Measurements from ENCODE around the gene LHFPL3. TPM values are rescaled to one million over a fixed set of nuclear protein-coding genes. Genes with fewer than 3 reads are reported as not detected.
"Not testable (repeated sequence)": the region's sequence is repeated elsewhere in the genome, so short reads cannot be mapped to it uniquely, and the experiment has no call there.

Gene LHFPL3
- polyA plus RNA-seq, 10 donors: 0.08 to 0.13 TPM; not detected in 8

DNA sequence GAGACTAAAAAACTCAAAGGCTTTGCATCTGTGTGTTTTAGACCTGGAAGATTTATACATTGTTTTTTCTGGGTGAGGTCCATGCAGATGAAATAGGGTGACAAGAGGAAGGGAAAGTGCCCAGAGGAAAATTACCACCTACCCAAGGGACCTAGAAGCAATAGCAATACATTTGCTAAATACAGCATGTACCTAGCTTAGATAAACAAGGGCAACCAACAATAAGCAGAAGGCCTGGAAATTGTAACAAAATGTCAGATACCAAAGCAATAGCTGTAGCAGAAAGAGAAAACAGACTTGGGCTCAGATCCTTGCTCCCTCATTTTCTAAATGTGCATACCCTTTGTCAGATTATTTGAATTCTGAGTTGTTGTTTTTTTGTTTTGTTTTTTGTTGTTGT is 367.2 kb downstream of the LHFPL3 start:
- no peak for DNase-seq

DNA sequence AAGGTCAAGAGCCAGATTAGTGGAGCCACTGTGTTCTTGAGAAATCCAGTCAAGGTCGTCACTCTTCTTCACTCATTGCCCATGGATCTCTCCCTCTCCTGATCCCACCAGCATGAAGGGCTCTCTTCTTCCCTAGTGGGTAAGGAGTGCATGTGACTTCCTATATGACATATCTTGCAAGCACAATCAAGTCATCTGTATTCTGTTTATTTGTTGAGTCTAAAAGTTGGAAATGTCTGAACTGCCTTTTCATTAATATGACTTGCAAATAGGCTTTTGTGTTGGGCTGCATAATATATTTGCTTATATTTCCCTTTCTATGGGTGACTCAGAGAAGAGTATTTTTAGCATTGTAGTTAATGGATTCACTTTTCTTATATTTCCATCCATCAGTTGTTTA is 371.9 kb downstream of the LHFPL3 start:
- no peak for DNase-seq

DNA sequence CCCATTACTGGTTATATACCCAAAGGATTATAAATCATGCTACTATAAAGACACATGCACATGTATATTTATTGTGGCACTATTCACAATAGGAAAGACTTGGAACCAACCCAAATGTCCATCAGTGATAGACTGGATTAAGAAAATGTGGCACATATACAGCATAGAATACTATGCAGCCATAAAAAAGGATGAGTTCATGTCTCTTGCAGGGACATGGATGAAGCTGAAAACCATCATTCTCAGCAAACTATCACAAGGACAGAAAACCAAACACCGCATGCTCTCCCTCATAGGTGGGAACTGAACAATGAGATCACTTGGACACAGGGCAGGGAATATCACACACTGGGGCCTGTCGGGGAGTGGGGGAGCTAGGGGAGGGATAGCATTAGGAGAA is 392.6 kb downstream of the LHFPL3 start:
- not testable (repeated sequence) for DNase-seq

DNA sequence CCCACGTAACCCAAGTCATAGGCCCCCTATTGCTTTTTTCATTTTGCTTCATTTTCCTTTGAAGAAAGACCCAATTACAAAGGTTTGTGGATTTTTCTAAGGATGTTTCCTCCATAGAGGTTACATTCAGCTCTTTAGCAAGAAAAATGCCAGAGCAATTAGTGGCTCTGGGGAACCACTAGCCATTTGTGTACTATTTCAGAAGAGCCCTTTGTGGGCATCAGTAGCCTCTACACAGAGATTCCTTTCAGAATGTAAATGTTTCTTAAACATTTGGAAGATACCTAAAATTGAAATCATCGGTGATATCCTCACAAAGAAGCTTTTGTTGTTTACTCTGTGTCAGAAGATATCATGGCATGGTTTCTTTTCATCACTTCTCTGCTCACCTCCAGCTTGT is 394.6 kb downstream of the LHFPL3 start:
- no peak for DNase-seq

DNA sequence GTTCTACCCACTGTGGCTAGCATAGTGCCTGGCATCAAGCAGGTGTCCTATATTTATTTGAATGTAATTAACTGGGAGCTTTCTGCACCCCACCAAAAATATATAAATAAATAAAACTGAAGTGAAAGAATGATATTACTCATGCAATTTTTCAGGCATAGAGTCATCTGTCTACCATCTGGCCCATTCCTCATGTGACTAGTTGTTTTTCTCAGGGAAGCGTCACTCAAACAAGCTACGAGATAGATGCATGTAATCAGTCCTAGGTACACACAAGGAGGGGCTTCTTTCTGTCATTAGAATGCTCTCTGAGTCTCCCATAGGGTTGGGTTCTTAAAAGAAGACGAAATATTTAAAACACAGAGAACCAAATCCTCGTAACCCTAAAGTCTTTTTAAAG is 430.1 kb downstream of the LHFPL3 start:
- no peak for DNase-seq

DNA sequence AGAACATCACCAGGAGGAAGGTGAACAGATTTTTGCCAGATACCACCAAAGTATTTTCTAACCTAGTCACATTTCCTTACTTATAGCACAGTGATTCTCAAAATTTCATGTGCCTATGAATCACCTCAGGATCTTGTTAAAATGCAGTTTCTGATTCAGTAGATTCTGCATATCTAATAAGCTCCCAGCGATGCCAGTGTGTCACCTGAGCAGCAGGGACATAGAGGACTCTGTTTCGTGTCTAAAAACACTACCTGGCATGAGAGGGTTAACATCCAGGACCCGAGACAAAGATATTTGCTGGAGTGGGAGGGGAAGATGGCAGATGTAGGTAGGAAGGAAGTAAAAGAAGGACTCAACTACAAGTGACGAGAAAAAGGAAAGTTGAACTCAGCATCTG is 433.5 kb downstream of the LHFPL3 start:
- no peak for DNase-seq

DNA sequence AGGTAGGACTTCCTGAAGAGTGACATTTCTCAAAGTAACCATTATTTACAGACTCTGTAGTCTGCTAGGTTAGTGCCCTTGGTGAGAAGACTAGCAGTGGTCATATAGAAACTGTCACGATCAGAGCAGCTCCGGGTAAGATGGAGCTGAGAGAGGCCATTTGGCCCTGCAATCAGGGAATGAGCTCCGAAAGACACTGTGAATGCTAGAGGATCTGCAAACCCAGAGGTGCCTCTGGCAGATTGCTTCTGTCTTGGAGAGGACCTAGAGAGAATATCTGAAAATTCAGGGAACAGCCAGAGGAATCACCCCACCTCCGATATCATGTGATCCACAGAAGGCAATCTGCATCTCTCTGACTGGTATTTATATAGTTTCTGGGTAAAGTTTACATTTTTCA is 438.7 kb downstream of the LHFPL3 start:
- no peak for DNase-seq

DNA sequence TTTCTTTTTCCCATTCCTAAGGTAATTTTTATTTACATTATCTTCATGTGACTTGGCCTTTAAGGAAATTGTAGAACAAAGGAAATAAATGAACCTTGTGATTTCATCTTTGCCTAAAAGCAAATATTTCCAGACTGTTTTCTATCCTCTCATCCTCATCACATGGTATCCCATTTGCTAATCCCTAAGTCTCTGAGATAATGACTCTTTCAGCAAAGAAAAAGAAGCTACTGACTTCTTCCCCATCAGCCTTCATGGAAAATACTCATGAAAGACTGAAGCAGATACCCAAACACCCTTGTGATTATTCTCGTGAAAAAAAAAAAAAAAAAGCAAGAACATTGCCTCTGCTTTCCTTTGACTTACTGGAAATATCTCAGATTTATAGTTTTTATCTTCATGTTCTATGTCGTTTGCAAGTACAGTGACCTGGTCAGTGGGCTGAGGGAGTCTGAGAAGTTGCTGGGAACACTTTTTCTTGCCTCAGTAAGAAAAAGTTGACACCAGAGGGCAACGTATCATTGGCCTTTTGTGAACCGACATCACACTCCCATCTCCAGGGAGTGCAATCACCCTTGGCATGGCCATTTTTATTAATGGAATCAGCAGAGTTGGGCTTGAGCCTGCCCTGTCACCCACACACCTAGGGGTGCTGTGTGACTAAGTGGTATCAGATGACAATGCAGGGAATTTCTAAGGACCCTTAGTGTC is 439.6 kb downstream of the LHFPL3 start:
- no peak for DNase-seq

DNA sequence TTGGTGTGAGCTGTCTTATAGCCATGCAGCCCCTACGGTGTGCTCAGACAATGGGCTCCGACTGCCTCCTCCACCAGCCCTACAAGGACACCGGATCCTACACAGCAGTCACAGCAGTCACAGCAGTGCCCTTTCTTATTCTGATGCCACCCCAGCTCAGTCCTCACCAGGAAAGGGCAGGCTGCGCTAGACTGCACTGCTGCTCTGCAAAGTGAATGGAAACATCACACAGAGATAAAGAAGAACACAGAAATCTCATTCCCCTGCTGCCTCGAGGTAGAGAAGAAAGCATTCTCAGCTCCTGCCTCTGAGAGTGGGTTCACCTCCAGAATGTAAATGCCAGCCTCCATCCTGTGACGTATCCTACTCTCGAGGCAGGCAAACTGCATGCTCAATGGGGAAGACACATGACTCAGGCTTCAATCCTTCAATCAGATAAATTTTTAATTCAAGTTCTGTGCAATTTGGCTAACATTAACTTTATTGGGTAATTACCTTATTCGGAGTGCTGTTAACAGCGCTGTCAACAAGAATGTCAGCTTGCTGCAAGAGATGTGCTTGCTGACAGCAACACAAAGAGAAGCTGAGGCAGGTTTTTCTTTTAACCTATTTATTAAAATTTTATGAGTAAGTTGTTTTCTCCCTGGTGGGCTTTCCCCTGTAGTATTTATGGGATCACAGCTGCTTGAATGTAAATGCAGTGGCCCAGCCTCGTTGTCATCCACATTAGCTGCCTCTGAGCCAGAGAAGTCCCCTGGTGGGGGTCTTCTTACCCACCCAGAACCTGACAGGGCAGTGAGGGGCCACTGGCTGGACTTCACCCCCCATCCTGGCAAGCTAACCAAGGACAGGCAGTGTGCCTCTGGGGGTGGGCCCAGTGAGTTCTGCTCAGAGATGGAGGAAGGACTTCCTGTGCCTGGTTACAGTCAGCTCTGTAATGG is 444.3 kb downstream of the LHFPL3 start:
- peak in 1 of 3 donors; percentile 9 for DNase-seq

DNA sequence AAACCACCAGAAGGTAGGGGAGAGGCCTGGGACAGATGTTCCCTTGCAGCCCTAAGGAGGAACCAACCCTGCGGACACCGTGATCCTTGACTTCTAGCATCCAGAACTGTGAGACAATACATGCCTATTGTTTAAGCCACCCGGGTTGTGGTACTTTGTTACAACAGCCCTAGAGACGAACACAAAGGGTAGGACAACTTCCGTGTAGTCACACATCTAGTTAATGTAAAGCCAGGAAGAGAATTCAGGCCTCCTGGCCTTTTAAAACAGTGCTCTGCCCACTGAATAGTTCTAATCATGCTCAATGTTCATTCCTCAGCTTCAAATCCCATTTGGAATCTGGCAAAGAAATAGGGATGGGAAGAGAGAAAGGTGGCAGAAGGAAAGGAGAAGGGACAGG is 445.4 kb downstream of the LHFPL3 start:
- no peak for DNase-seq

DNA sequence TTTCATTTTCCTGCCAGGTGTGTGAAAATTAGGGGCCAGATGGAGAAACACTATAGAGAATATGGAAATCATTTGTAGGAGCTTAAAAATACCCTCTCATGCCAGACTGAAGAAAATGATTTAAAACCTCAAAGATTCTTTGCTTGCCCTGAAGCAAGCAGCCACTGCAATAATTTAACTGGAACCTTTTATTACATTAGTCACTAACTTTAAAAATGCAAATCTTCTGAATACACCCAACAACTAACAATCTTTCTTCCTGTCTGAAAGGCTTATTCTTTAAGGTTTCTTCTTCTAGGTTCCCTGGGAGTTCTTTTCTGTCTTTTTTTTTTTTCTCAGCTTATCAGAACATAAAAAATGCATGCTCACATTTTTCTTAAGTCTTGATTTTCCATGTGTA is 447.1 kb downstream of the LHFPL3 start:
- no peak for DNase-seq

DNA sequence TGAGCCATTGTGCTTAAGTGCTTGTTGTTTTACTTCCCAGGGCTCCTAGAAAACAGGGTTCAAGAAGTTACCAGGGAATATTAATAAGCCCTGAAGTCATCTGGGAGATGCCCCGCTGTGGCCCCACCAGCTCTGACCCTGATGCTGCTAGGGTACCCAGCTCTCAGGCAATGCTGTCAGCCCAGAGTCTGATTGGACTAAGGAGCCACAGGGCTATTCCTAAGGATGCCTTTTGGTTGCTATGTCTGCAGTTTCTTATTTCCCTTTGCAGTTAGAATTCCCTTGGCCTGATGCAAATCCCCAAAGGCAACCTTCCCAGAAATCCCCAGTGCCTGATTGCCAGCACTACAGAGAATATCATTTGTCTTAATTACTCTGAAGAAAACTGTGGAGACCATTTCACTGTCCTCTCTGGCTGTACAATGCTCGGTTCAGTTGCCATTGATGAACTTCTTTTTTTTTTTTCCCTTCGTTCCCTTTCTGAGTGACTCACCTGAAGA is 448.9 kb downstream of the LHFPL3 start:
- DNase-seq: no peak

DNA sequence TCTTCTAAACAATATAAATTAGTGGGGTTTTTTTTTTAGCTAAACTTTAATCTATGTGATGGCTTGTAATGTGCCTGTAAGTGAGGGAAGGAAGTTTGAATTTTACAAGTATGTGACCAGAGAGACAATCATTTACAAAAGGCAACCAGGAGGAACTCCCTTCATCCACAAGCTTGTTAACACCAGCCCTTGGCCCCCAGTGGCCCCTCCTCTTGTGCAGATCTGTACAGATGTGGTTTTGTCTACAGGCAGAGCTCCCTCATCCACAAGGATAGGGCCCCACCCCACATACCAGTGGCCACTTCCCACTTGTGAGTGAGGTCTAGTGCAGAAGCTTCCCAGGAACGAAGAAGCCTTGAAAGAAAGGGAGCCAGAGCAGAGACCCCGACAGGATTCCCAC is 451.5 kb downstream of the LHFPL3 start:
- no peak for DNase-seq

DNA sequence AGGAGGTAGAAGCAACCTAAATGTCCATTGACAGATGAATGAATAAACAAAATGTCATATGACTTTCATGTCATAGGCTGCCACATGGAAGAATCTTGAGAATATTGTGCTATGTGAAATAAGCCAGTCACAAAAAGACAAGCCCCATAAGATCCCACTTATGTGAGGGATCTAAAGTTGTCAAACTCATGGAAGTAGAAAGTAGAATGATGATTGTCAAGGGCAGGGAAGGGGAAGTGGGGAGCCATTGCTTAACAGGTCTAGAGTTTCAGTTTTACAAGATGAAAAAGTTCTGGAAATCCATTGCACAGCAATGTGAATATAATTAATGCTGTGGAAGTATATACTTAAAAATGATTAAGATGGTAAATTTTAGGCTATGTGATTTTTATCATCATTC is 456.3 kb downstream of the LHFPL3 start:
- no peak for DNase-seq

DNA sequence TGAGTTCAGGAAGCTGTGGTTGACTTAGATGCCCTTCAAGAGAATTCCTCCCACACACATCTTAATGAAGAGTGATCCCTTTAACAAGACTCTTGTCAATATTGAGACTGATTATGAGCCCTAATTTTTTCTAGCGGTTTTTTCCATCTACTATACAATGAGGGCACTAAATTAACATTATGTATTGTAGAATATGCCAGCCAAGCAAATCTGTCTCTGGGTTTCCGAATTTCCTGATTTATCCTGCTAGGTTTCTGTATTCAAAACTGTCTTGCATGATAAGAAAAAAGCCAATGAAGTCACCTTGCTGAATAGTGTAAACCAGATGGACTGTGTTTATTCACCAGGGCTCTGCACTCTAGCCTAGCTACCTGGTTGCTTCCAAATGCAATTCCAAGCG is 461.4 kb downstream of the LHFPL3 start:
- DNase-seq: no peak

DNA sequence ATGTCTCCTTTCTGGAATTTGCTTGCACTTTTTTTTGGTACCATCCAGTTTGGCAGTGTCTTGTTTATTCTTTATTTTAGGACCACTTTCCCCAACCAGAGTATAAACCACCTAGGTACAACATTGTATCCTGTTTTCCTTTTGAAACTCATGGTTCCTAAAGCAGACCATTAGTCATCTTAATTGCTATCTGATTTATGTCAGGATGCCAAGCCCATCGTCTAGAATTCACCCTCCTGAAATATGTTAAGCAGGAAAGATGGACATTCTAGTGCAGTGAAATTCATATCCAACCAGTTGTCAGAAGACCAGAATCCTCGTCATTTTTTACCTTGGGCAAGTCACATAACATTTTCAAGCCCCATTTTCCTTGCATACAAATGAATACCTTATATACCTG is 462.0 kb downstream of the LHFPL3 start:
- no peak for DNase-seq

DNA sequence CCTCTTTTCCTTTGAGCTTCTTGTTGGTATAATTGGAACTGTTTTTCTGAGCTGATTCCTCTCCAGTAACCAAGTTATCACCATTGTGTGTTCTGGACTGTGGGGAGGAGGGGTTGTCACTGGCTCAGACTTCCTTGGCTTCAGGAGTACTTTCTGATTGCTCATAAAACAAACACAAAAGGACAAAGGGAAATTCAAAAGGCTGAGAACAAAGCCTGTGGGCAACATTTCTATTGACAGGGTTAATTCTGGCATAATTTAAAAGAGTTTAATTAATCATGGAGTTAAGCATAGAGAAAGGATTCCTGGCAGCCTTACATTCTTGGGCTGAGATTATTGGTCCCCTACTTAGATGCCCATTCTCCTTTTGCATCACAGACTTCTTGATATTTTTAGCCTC is 462.7 kb downstream of the LHFPL3 start:
- no peak for DNase-seq

DNA sequence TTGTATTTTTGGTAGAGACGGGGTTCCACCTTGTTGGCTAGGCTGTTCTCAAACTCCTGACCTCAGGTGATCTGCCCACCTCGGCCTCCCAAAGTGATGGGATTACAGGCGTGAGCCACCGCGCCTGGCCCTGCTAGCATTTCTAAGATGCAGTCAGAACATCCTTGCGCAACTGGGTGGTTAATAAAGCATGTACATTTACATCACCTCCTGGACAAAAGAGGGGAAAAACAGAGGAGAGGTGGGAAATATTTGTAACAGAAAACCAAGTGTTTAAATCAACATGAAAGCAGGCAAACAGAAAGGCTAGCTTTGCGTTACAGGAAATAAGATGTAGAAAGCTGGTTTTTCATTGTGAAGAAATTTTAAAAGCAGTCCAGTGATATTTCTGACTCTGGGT is 464.7 kb downstream of the LHFPL3 start:
- no peak for DNase-seq

DNA sequence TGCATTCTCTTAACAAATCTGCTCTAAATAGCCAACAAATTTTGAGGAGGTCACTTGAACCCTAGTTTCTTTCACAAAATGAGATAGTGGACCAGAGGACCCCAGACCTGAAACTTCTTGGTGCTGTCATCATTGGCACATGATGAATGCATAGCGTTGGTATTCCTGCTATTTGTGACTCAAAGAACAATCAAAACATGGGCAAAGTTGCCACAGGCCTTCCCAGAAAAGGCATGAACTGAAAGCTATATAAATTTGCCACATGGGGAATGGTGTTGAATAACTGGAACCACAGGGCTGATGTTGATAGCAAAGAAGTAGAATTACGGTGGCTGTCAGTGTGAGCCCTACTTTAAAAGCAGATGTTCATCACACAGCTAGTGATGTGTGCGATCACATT is 465.8 kb downstream of the LHFPL3 start:
- DNase-seq: no peak

DNA sequence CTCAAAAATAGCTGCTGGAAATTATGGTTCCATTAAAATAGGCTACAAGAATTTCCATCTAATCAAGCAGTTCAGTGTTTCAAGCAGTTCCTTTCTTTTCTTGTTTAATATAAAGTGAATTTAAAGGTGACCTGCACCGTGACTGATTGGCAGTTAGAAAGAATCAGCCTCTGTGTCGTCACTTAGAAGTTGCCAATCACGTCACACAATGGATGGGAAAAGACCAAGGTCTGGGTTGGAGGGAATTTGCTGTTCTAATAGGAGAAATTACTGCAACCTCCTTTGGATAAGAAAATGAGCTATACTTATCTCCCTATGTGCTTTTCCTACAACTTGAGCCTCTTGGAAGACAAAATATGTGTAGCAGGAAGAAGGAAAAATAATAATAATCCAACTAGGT is 466.2 kb downstream of the LHFPL3 start:
- no peak for DNase-seq

DNA sequence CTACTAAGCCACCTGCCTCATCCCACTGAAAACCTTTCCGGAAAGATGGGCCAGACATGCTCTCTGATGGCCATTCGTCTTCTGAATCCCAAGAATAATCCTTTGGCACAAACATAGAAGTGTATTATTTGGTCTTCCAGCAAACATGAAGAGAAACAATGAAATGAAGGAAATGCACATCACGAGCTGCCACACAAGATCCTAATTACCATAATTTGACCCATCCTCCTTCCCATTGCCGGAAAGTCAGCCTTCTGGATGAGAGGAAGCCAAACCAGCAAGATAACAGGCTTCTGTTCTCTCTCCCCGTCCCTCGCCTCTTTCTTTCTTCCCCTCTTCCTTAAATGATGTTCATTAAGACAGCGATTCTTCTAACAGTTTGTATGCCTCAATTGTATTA is 466.7 kb downstream of the LHFPL3 start:
- DNase-seq: no peak

DNA sequence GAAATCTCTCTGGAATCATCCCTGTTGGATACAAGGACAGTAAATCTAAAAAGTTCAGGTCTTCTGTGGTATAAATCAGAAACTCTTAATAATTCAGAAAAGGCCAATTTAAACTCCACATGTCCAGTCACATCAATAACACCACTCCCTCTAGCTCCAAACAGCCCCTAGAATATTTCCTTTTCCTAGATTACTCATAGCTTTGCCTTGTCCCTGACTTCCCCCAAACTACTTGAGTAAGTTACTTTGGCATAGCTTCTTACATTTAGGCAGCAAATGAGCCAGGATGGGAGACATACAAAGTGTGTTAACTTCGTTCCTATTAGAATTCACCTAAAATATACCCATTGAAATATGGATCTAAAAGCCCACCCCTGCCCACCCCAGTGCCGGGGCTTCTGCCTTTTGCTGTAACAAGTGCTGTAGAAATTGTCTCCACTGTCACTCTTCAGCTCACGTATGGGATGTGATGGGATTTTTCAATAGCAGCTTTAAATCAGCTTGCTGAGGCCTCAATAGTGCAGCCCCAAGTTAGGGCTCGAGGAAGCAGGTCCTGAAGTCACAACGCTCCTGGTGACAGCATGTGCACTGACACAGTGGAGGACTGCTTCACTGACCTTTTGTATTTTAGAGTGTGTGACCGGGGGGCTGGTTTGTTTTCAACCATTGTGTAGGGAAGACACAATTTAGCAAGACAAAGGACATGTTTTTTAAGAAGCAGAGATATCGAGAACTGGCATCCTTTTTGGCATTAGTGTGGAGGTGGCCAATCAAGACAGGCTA is 467.4 kb downstream of the LHFPL3 start:
- DNase-seq: no peak
